SKM-1 (cell line): ENCODE results near the gene NFX1.
"Not testable (repeated sequence)": the region's sequence is repeated elsewhere in the genome, so short reads cannot be mapped to it uniquely, and the experiment has no call there.

ENCODE experiments used
- DNase-seq: peaks from one replicate; lab custom pipeline; 2025; ENCODE audit not compliant: unreplicated experiment; lab: John Stamatoyannopoulos, UW

NFX1 gene

GRCh38 chr9:33385979-33386640, 95.8 kb downstream of the NFX1 start:
- DNase-seq, result not testable (repeated sequence)

GRCh38 chr9:33386641-33386996, 96.3 kb downstream of the NFX1 start:
- not testable (repeated sequence) for DNase-seq

GRCh38 chr9:33386998-33387397, 96.7 kb downstream of the NFX1 start:
- not testable (repeated sequence) for DNase-seq

- DNase-seq, result no peak
Observed at GRCh38 chr9:33388110-33388994, 98.0 kb downstream of the NFX1 start.

- DNase-seq, result not testable (repeated sequence)
Observed at GRCh38 chr9:33391111-33391771, 100.9 kb downstream of the NFX1 start.

- not testable (repeated sequence) for DNase-seq
Observed at GRCh38 chr9:33392591-33393021, 102.3 kb downstream of the NFX1 start.

- DNase-seq, result no peak
Observed at GRCh38 chr9:33393581-33393980, 103.3 kb downstream of the NFX1 start.

GRCh38 chr9:33393986-33394385, 103.7 kb downstream of the NFX1 start:
- DNase-seq, result not testable (repeated sequence)

GRCh38 chr9:33395159-33395879, 105.0 kb downstream of the NFX1 start:
- DNase-seq, result not testable (repeated sequence)

GRCh38 chr9:33397801-33398200, 107.5 kb downstream of the NFX1 start:
- DNase-seq, result not testable (repeated sequence)

- not testable (repeated sequence) for DNase-seq
Observed at GRCh38 chr9:33399047-33399446, 108.7 kb downstream of the NFX1 start.

GRCh38 chr9:33401809-33402208, 111.5 kb downstream of the NFX1 start:
- DNase-seq, result not testable (repeated sequence)

- DNase-seq, result not testable (repeated sequence)
Observed at GRCh38 chr9:33402371-33402770, 112.1 kb downstream of the NFX1 start, which contains the start of gene AQP7. Gene AQP7, minus strand, starts transcription at chr9:33402568. Its CDS starts 1,306 bp downstream, at chr9:33401262.

- no peak for DNase-seq
Observed at GRCh38 chr9:33403941-33404787, 113.8 kb downstream of the NFX1 start.

GRCh38 chr9:33404788-33405362, 114.6 kb downstream of the NFX1 start:
- no peak for DNase-seq

GRCh38 chr9:33407061-33407460, 116.7 kb downstream of the NFX1 start:
- DNase-seq, result no peak

GRCh38 chr9:33408087-33408486, 117.8 kb downstream of the NFX1 start:
- DNase-seq, result no peak

GRCh38 chr9:33414268-33414667, 124.0 kb downstream of the NFX1 start:
- DNase-seq, result no peak

- no peak for DNase-seq
Observed at GRCh38 chr9:33414889-33415500, 124.7 kb downstream of the NFX1 start.
